MV-4-11 (cell line): ENCODE results near the gene POLDIP2.

Experiments used
- DNase-seq: peaks from one replicate; lab custom pipeline; 2025; lab: John Stamatoyannopoulos, UW

POLDIP2 gene

GRCh38 chr17:28315846-28316705 lies 41.3 kb downstream of the POLDIP2 start:
- DNase-seq: no peak

GRCh38 chr17:28313841-28314240 lies 43.5 kb downstream of the POLDIP2 start:
- no peak for DNase-seq

- DNase-seq: no peak
Measured at GRCh38 chr17:28306954-28307401, 50.3 kb downstream of the POLDIP2 start.

- DNase-seq: no peak
Measured at GRCh38 chr17:28298449-28298848, 58.9 kb downstream of the POLDIP2 start.
